Thyroid gland (tissue), 4 donors: ENCODE measurements around the gene ECHS1. TPM values are rescaled to one million over a fixed set of nuclear protein-coding genes. Genes with fewer than 3 reads are reported as not detected.

ENCODE experiments used
- DNase-seq, 2 donors: peaks; one replicate each; pipeline ENCODE4 v3.0.0-alpha.2; 2019
- H3K27ac ChIP-seq, 3 donors: fragments of 200-600 bp; sonication (generic); 1 replicate in 2 of 3; 2 replicates in 1 of 3; pipeline ENCODE4 v1.5.1; 2016 to 2019; ENCODE audit warnings: mild to moderate bottlenecking in 1 of 3, moderate library complexity in 1 of 3
- H3K27me3 ChIP-seq: fragments of 200-600 bp; sonication (generic); one replicate; pipeline ENCODE4 v1.5.1; 2019
- H3K36me3 ChIP-seq, 2 donors: fragments of 200-600 bp; sonication (generic); one replicate each; pipeline ENCODE4 v1.5.1; 2016 to 2019
- H3K4me1 ChIP-seq, 2 donors: fragments of 200-600 bp; sonication (generic); one replicate each; pipeline ENCODE4 v1.5.1; 2017 to 2019
- H3K4me3 ChIP-seq, 3 donors: fragments of 200-600 bp; sonication (generic); replicated peaks in 1 of 3; 1 replicate in 2 of 3; 2 replicates in 1 of 3; pipeline ENCODE4 v1.5.1; 2016; ENCODE audit warnings: mild to moderate bottlenecking in 1 of 3
- H3K9me3 ChIP-seq: fragments of 200-600 bp; sonication (generic); one replicate; pipeline ENCODE4 v1.5.1; 2017
- POLR2A ChIP-seq, 2 donors: fragments of 450-650 bp; IDR thresholded peaks; one replicate each; pipeline ENCODE4 v1.6.1; 2017; ENCODE audit warnings: antibody characterized with exemption in 2 of 2, mild to moderate bottlenecking in 2 of 2, moderate library complexity in 1 of 2
- WGBS, 2 donors: methylation state at CpG; one replicate each; pipeline ENCODE4 v1.1.5; 2017; 5-methylcytosine and 5-hydroxymethylcytosine counted together
- intact Hi-C: fragments of 100-400 bp; cut with DNase I; formaldehyde crosslinking; loops from one replicate; pipeline ENCODE4 v1.15.1; 2023
- total RNA-seq, 4 donors: library from RNA; depleted of rRNA; stranded (reverse); fragments of >200 nt; gene quantifications; one replicate each; pipeline ENCODE4 v1.2.3, GENCODE V29; 2016
- TF ChIP-seq, protein P1 (sequence below), 6 experiments: fragments of 200-600 bp in 3 of 6; fragments of 450-650 bp in 3 of 6; sonication (generic) in 3 of 6; IDR thresholded peaks; one replicate each; pipeline ENCODE4 v1.5.1; 2016 to 2019; ENCODE audit warnings: antibody characterized with exemption in 6 of 6, mild to moderate bottlenecking in 2 of 6, inconsistent platforms in 1 of 6, moderate library complexity in 1 of 6

ECHS1 gene
- total RNA-seq, 4 donors from 2014 or later = 73.9 to 135 (median 99.5) TPM

DNA sequence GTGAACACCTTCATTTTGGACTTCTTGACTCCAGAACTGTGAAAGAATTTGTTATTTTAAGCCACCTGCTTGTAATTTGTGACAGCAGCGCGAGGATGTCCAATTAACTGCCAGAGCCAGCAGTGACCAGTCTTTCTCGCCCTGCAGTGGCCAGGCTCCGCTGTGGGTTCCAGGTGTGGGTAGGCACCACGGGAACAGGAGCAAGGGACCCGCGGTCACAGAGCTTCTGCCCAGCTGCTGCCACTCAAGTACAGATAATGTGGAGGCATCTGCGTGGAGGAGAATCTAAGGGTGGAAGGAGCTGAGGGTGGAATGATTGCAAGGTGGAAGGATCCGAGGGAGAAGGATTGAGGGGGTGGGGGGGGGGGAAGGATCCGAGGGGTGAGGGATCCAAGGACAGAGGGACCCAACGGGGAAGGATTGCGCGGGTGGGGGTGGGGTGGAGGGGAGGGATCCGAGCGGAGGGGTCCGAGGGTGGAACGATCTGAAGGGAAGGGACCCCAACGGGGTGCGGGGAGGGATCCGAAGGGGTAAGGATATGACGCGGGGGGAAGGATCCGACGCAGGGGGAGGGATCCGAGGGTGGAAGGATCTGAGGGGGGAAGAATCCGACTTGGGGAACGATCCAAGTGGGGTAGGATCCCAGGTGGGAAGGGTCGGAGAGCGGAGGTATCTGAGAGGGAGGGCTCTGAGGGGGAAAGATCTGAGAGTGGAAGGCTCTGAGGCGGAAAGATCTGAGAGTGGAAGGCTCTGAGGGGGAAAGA lies 40.0 kb downstream of the ECHS1 start:
- Histone ChIP-seq H3K27me3 (peaks cover 28% of the 10 kb centered on the region), H3K27ac (no peak overlapping the region), H3K36me3 (no peaks in the 10 kb centered on the region), H3K4me1 (peaks cover 14 to 22% of the 10 kb centered on the region in 2 donors), H3K4me3 (no peak overlapping the region), H3K9me3 (no peaks in the 10 kb centered on the region)
- DNase-seq = no peak
- intact Hi-C loops = no loop called here
- TF ChIP-seq POLR2A (IDR thresholded peaks at IDR 0.05) = no peak
- TF ChIP-seq, protein P1, sequence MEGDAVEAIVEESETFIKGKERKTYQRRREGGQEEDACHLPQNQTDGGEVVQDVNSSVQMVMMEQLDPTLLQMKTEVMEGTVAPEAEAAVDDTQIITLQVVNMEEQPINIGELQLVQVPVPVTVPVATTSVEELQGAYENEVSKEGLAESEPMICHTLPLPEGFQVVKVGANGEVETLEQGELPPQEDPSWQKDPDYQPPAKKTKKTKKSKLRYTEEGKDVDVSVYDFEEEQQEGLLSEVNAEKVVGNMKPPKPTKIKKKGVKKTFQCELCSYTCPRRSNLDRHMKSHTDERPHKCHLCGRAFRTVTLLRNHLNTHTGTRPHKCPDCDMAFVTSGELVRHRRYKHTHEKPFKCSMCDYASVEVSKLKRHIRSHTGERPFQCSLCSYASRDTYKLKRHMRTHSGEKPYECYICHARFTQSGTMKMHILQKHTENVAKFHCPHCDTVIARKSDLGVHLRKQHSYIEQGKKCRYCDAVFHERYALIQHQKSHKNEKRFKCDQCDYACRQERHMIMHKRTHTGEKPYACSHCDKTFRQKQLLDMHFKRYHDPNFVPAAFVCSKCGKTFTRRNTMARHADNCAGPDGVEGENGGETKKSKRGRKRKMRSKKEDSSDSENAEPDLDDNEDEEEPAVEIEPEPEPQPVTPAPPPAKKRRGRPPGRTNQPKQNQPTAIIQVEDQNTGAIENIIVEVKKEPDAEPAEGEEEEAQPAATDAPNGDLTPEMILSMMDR (IDR thresholded peaks at IDR 0.05) = no peak
- WGBS, 2 donors = 77 to 84% methylated on average over 30 of the region's 30 CpGs

DNA sequence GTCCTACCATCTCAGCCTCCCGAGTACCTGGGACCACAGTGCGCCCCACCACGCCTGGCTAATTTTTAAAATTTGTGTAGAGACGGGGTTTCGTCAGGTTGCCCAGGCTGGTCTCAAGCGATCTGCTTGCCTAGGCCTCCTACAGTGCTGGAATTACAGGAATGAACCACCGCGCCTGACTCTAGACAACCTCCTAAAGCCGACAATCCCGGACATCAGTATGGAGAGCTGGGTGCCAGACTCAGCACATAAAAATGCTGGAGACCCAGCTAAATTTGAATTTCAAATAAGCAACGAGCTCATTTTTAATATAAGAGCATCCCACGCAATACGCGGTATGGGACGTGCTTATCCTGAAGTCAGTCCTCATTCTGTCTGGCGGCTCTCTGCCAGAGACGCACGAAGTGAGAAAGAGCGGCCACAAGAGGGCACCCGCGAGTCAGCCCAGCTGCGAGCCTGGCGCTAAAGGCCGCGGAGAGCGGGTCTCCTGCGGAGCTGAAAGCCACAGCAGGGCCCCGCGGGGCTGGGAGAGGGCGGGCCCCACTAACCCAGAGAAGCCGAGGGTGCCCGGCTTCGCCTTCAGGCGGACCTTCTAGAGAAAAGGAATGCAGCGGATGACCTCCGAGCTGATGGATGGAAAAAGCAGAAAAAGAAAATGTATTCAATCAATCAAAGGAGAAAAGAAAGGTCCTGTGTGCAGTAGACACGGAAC lies 43.5 kb downstream of the ECHS1 start:
- intact Hi-C loops = loop anchor here (5.0 kb wide), 1 partner anchor 168 kb away; no protein-coding TSS in a partner anchor
- H3K27me3 ChIP-seq = peaks cover 15% of the 10 kb centered on the region
- DNase-seq = peak; percentile 81 to 86
- no peak for TF ChIP-seq POLR2A (IDR thresholded peaks at IDR 0.05)
- TF ChIP-seq, protein P1 (IDR thresholded peaks at IDR 0.05) = peak; percentile 68 to 99 (median 86)
- H3K27ac ChIP-seq = no peak overlapping the region
- 9% methylated on average over 31 to 37 of the region's 37 CpGs for WGBS, 2 donors
- no peaks in the 10 kb centered on the region for H3K36me3 ChIP-seq
- no peaks in the 10 kb centered on the region for H3K9me3 ChIP-seq
- H3K4me1 ChIP-seq = peaks cover 6 to 17% of the 10 kb centered on the region in 2 donors
- no peak overlapping the region for H3K4me3 ChIP-seq

DNA sequence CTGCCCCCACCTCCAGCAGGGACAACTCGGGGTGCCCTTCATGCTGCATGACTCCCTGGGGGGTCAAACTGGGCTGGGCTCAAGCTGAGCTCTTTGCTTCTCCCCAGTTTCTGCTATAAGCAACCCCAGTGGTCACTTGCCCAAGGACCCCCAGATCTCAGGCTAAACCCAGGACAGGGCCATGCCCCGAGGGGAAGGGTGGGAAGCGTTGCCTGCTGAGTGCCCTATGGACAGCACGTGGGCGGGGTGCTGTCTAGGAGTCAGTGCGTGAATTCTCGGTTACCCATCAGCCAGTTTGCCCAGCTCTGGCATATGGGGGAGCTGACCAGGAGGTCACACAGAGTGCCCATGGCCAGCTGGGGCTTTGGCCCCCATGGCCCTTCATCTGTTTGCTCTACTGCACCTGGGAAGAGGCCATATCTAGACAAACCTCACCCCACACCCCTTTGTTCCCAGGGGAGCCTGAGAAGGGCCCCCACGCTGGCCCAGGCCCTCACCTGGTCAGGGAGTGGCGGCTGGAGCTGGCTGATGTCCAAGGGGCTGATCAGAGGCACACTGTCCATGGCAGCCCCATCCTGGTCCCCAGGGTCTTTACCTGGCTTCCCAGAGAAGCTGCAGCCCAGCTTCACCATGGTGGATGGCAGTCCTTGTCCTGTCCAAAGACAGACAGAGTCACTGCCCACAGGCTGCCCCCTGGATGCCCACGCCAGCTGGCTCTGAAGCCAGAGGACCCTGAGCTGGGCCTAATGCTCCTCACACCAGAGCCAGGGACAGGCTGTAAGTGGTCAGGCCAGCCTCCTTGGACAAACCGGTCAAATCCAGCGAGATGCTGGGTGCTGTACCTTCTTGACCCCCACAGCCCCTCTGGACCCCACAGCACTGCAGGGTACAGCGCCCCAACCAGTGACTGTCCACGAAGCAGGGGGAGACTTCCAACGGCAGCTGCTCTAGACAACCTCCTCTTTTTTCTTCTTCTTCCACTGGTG lies 44.5 kb downstream of the ECHS1 start:
- intact Hi-C loops = loop anchor here (5.0 kb wide), 1 partner anchor 169 kb away; no protein-coding TSS in a partner anchor
- H3K4me1 ChIP-seq = peaks cover 6 to 18% of the 10 kb centered on the region in 2 donors
- no peak overlapping the region for H3K4me3 ChIP-seq
- no peak overlapping the region for H3K27ac ChIP-seq
- WGBS, 2 donors = 80 to 91% methylated on average over 14 to 15 of the region's 15 CpGs
- TF ChIP-seq POLR2A (IDR thresholded peaks at IDR 0.05) = no peak
- TF ChIP-seq, protein P1 (IDR thresholded peaks at IDR 0.05) = no peak
- no peaks in the 10 kb centered on the region for H3K9me3 ChIP-seq
- H3K36me3 ChIP-seq = no peaks in the 10 kb centered on the region
- no peak for DNase-seq
- H3K27me3 ChIP-seq = peaks cover 14% of the 10 kb centered on the region

DNA sequence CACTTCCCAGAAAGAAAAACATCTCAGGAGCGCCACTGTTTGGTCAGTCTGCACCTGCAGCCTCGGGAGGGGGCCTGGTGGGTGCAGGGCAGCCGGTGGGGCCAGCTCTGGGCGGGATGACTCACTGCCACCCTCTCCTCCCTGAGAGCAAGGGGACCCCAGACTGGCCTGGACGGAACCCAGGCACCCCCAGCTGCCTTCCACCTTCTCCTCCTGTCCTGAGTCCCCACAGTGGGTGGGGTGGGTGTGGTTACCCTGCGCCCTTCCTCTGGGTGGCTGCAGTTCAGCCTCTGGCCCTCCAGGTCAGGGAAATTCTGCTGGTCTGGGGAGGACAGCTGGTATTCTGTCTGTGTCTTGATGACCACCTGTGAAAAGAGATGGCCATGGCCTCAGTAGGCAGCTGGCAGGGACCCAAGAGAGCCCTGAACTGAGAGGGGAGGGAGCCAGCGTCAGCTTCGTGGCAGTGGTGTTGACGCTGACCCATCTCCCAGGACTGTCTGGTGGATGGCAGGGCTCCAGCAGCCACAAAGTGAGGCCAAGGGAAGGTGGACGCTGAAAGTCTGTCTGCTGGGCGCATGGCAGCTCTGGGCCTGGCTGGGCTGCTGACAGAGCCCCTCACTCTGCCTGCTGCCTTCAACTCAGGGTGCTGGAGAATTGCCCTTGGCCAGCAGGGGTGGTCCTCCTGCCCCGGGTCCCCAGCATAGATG lies 45.4 kb downstream of the ECHS1 start:
- intact Hi-C loops = loop anchor here (5.0 kb wide), 1 partner anchor 169 kb away; no protein-coding TSS in a partner anchor
- H3K4me1 ChIP-seq = peaks cover 6 to 18% of the 10 kb centered on the region in 2 donors
- DNase-seq = no peak
- no peaks in the 10 kb centered on the region for H3K9me3 ChIP-seq
- H3K27me3 ChIP-seq = peaks cover 14% of the 10 kb centered on the region
- WGBS, 2 donors = 20 to 43% methylated on average over 6 to 11 of the region's 12 CpGs
- H3K4me3 ChIP-seq = no peak overlapping the region
- TF ChIP-seq POLR2A (IDR thresholded peaks at IDR 0.05) = no peak
- TF ChIP-seq, protein P1 (IDR thresholded peaks at IDR 0.05) = no peak
- no peaks in the 10 kb centered on the region for H3K36me3 ChIP-seq
- no peak overlapping the region for H3K27ac ChIP-seq
